ENCODE results near the gene FOXJ1.

DNA sequence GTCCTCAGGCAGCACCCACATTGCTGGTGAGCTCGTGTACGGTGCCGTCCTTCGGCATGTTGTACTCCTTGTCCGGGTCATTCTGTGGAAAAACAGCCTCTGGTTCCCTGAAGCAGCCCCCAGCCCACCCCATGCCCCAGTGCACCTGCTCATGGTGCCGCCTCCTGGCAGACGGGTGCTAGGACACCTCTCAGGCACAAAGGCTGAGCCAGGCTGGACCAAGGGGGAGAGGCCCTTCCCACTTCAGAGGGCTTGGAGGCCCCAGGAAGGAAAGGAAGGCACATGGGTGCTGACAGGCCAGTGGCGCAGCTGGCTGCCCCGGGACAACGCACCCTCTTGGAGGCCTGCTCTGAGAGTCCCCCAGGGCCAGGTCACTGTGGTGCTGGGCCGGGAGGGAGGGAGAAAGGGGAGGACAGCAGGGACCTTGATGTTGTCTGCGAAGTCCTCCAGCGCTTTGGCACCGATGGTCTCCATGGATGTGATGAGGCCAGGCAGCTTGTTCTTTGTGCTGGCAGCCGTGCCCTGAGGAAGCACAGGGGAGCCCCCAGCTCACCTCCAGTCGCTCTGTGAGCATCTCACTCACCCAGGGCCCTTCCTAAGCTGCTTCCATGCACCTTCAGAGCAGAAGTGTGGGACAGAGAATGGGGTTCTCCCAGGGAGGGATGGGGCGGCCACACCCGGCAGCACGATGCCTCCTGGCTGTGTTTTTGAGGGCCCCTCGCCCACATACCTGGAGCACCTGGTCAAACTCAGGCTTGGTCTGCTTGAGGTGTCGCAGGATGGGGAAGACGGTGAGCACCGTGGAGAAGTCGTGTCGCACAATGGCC lies 52.8 kb downstream of the FOXJ1 start:
- TF ChIP-seq, protein P1, sequence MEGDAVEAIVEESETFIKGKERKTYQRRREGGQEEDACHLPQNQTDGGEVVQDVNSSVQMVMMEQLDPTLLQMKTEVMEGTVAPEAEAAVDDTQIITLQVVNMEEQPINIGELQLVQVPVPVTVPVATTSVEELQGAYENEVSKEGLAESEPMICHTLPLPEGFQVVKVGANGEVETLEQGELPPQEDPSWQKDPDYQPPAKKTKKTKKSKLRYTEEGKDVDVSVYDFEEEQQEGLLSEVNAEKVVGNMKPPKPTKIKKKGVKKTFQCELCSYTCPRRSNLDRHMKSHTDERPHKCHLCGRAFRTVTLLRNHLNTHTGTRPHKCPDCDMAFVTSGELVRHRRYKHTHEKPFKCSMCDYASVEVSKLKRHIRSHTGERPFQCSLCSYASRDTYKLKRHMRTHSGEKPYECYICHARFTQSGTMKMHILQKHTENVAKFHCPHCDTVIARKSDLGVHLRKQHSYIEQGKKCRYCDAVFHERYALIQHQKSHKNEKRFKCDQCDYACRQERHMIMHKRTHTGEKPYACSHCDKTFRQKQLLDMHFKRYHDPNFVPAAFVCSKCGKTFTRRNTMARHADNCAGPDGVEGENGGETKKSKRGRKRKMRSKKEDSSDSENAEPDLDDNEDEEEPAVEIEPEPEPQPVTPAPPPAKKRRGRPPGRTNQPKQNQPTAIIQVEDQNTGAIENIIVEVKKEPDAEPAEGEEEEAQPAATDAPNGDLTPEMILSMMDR (IDR thresholded peaks at IDR 0.05; ENCODE audit: low read depth, low read length): no peak
- TF ChIP-seq EZH2phosphoT487 (IDR thresholded peaks at IDR 0.05; ENCODE audit: low read depth): no peak
